ENCODE data around the gene ANKRD29. TPM values are rescaled to one million over a fixed set of nuclear protein-coding genes. Genes with fewer than 3 reads are reported as not detected.
A peak's percentile ranks its signal among the peaks of the same experiment; 100 is the strongest.

Gene ANKRD29
- total RNA-seq, 2 donors from 2014 or later: not detected

DNA sequence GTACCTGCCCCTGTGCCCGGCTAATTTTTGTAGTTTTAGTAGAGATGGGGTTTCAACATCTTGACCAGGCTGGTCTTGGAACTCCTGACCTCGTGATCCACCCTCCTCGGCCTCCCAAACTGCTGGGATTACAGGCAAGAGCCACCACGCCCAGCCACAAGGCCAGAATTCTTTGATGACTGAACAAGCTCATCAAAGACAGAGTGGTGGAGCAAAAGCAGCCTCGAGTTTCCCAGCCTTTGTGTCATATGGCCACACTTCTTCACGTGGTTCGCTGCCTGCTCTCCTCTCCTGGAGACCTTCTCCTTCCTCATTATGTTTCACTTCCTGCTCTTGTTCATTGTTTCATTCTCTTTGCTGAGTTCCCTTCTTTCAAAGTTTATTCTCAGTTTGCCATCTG is 66.5 kb downstream of the ANKRD29 start:
- no peaks in the 10 kb centered on the region for H3K36me3 Mint-ChIP-seq (ENCODE audit: low read depth)
- H3K4me3 Mint-ChIP-seq: no peak overlapping the region
- peaks cover 8% of the 10 kb centered on the region for H3K4me1 Mint-ChIP-seq
- no peak overlapping the region for H3K27ac Mint-ChIP-seq
- H3K27me3 Mint-ChIP-seq: no peaks in the 10 kb centered on the region
- no peaks in the 10 kb centered on the region for H3K9me3 Mint-ChIP-seq
- no peak for ATAC-seq (replicated peaks)

- Mint-ChIP-seq H3K36me3 (ENCODE audit: low read depth) (no peaks in the 10 kb centered on the region), H3K27me3 (no peaks in the 10 kb centered on the region), H3K4me1 (peaks cover 8% of the 10 kb centered on the region), H3K4me3 (no peak overlapping the region), H3K27ac (no peak overlapping the region), H3K9me3 (no peaks in the 10 kb centered on the region)
- ATAC-seq (replicated peaks): no peak
These were observed 67.1 kb downstream of the ANKRD29 start for GRCh38 chr18:23595591-23595990.

DNA sequence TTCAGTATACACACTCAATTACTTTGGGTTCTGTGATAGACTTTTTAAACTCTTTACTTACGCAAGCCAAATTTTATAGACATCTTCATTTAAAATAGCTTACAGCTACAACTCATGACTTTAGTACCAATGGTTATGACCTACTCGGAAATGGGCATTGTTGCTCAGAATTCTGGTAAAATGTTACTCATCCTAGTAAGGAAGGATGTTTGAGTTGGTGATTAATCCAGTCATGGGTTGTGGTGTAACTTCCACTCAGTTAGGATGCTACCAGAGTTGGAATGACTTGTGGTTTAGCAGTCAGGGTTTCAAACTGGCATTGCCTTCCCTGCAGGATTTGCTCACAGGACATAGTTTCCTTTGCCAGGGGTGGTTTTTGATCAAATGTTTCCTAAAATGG is 69.0 kb downstream of the ANKRD29 start:
- peak; percentile 96 for ATAC-seq (replicated peaks)
- no peaks in the 10 kb centered on the region for H3K9me3 Mint-ChIP-seq
- H3K27me3 Mint-ChIP-seq: no peaks in the 10 kb centered on the region
- peak overlapping the region; percentile 44 for H3K27ac Mint-ChIP-seq
- H3K36me3 Mint-ChIP-seq (ENCODE audit: low read depth): no peaks in the 10 kb centered on the region
- peaks cover 8% of the 10 kb centered on the region for H3K4me1 Mint-ChIP-seq
- H3K4me3 Mint-ChIP-seq: peak overlapping the region; percentile 28

GRCh38 chr18:23592911-23593310 is 69.8 kb downstream of the ANKRD29 start:
- H3K36me3 Mint-ChIP-seq (ENCODE audit: low read depth): no peaks in the 10 kb centered on the region
- no peaks in the 10 kb centered on the region for H3K9me3 Mint-ChIP-seq
- peaks cover 8% of the 10 kb centered on the region for H3K4me1 Mint-ChIP-seq
- peak overlapping the region; percentile 44 for H3K27ac Mint-ChIP-seq
- ATAC-seq (replicated peaks): no peak
- no peaks in the 10 kb centered on the region for H3K27me3 Mint-ChIP-seq
- H3K4me3 Mint-ChIP-seq: no peak overlapping the region

DNA sequence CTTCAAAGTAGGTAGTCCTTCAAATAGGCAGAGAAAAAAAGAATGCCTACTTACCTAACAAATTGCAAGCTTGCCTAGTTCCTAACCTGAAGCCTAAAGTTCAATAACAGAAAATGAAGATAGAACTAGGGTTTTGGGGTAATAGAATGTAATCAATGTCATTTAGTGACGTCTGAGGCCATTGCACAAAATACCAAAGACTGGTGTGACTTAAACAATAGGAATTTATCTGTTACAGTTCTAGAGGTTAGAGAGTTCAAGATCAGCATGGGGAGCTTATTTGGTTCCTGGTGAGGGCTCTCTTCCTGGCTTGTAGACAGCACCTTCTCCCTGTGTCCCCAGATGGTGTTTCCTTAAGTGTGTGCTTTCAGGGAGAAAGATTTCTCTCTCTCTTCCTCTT is 71.7 kb downstream of the ANKRD29 start:
- Mint-ChIP-seq H3K27me3 (no peaks in the 10 kb centered on the region), H3K4me3 (no peak overlapping the region), H3K4me1 (peaks cover 13% of the 10 kb centered on the region), H3K36me3 (ENCODE audit: low read depth) (no peaks in the 10 kb centered on the region), H3K9me3 (no peaks in the 10 kb centered on the region), H3K27ac (no peak overlapping the region)
- no peak for ATAC-seq (replicated peaks)

DNA sequence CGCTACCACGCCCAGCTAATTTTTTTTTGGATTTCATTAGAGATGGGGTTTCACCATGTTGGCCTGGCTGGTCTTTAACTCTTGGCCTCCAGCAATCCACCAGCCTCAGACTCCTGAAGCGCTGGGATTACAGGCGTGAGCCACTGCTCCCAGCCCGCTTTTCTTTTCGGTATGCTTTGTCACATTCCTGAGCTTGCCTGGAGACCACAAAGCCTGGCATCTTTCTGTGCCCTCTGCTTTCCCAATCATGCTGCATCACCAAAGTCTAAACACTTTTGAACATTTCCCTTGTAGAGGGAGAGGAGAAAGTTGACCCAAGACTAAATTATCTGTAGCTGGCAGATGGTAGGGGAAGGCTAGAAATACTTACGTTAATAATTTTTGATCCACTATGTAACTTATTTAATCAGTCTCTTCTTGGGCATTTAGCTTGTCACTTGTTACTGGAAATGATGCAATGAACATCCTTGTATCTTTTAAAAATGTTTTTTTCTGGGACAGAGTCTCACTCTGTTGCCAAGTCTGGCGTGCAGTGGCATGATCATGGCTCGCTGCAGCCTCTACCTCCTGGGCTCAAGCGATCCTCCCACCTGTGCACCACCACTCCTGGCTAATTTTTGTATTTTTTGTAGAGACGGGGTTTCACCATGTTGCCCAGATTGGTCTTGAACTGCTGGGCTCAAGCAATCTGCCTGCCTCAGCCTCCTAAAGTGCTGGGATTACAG is 73.7 kb downstream of the ANKRD29 start:
- H3K9me3 Mint-ChIP-seq: no peaks in the 10 kb centered on the region
- no peak overlapping the region for H3K27ac Mint-ChIP-seq
- no peak for ATAC-seq (replicated peaks)
- no peak overlapping the region for H3K4me3 Mint-ChIP-seq
- H3K4me1 Mint-ChIP-seq: peaks cover 16% of the 10 kb centered on the region
- peaks cover 13% of the 10 kb centered on the region for H3K36me3 Mint-ChIP-seq (ENCODE audit: low read depth)
- no peaks in the 10 kb centered on the region for H3K27me3 Mint-ChIP-seq

GRCh38 chr18:23587220-23587642 is 75.5 kb downstream of the ANKRD29 start:
- H3K4me1 Mint-ChIP-seq: peaks cover 11% of the 10 kb centered on the region
- no peak for ATAC-seq (replicated peaks)
- no peaks in the 10 kb centered on the region for H3K27me3 Mint-ChIP-seq
- peak overlapping the region; percentile 92 for H3K27ac Mint-ChIP-seq
- no peaks in the 10 kb centered on the region for H3K9me3 Mint-ChIP-seq
- H3K36me3 Mint-ChIP-seq (ENCODE audit: low read depth): peaks cover 29% of the 10 kb centered on the region
- peak overlapping the region; percentile 96 for H3K4me3 Mint-ChIP-seq

GRCh38 chr18:23586249-23587196 is 76.2 kb downstream of the ANKRD29 start, which contains the start of gene NPC1:
Gene NPC1 (minus strand): TSS chr18:23586506. CDS start chr18:23586343, 163 bp downstream.
- Mint-ChIP-seq H3K4me3 (peak within 1 kb of the TSS; percentile 96), H3K27ac (peak within 1 kb of the TSS; percentile 92), H3K9me3 (no peaks in the 10 kb centered on the region), H3K4me1 (peaks cover 17% of the 10 kb centered on the region), H3K27me3 (no peaks in the 10 kb centered on the region), H3K36me3 (ENCODE audit: low read depth) (peaks cover 36% of the 10 kb centered on the region)
- ATAC-seq (replicated peaks): peak; percentile 95

DNA sequence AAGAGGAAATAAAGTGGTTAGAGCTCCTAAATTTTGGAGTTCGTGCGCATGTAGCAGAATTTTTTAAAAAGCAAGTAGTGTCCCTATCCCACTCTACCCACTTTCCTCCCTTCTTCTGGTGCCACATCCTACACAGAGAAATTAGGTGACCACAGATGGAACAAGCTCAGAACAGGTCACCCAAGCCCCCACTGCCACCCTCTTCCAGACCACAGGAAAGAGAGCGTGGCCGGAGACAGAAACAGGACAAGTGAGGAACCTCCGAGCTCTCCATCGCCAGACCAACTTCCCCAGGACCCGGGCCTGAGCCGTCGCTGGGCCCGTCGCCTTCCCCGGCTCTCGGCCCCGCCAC is 76.8 kb downstream of the ANKRD29 start:
- Mint-ChIP-seq H3K27me3 (no peaks in the 10 kb centered on the region), H3K36me3 (ENCODE audit: low read depth) (peaks cover 42% of the 10 kb centered on the region), H3K4me1 (peaks cover 23% of the 10 kb centered on the region), H3K9me3 (no peaks in the 10 kb centered on the region), H3K27ac (peak overlapping the region; percentile 92), H3K4me3 (peak overlapping the region; percentile 96)
- no peak for ATAC-seq (replicated peaks)

- no peak for ATAC-seq (replicated peaks)
- Mint-ChIP-seq H3K4me3 (peak overlapping the region; percentile 96), H3K9me3 (no peaks in the 10 kb centered on the region), H3K36me3 (ENCODE audit: low read depth) (peaks cover 45% of the 10 kb centered on the region), H3K27me3 (no peaks in the 10 kb centered on the region), H3K4me1 (peaks cover 29% of the 10 kb centered on the region), H3K27ac (peak overlapping the region; percentile 92)
These were observed 77.5 kb downstream of the ANKRD29 start for GRCh38 chr18:23585007-23585871.

GRCh38 chr18:23584019-23584983 is 78.4 kb downstream of the ANKRD29 start:
- Mint-ChIP-seq H3K9me3 (no peaks in the 10 kb centered on the region), H3K4me1 (peaks cover 35% of the 10 kb centered on the region)
- ATAC-seq (replicated peaks): no peak

GRCh38 chr18:23583071-23583865 is 79.4 kb downstream of the ANKRD29 start:
- Mint-ChIP-seq H3K4me1 (peaks cover 46% of the 10 kb centered on the region), H3K27me3 (no peaks in the 10 kb centered on the region), H3K4me3 (peak overlapping the region; percentile 96), H3K27ac (no peak overlapping the region), H3K36me3 (ENCODE audit: low read depth) (peaks cover 51% of the 10 kb centered on the region), H3K9me3 (no peaks in the 10 kb centered on the region)
- no peak for ATAC-seq (replicated peaks)

More at GRCh38 chr18:23584019-23584983, 78.4 kb downstream of the ANKRD29 start:
- H3K27ac Mint-ChIP-seq: no peak overlapping the region
- H3K27me3 Mint-ChIP-seq: no peaks in the 10 kb centered on the region
- peaks cover 47% of the 10 kb centered on the region for H3K36me3 Mint-ChIP-seq (ENCODE audit: low read depth)
- H3K4me3 Mint-ChIP-seq: peak overlapping the region; percentile 96
